H1 (cell line): ENCODE measurements around the gene SLC38A8. TPM values are rescaled to one million over a fixed set of nuclear protein-coding genes. Genes with fewer than 3 reads are reported as not detected.

Experiments used
- CREB1 ChIP-seq: IDR thresholded peaks from 2 replicates; pipeline ENCODE4 v1.6.1; 2012; ENCODE audit warnings: inconsistent platforms
- PHF8 ChIP-seq: fragments of 200-600 bp; sonication (generic); conservative IDR thresholded peaks from 2 replicates; pipeline ENCODE4 v1.7.1; 2012; ENCODE audit warnings: low read depth, mild to moderate bottlenecking, inconsistent platforms, low read length, moderate library complexity
- SIN3A ChIP-seq, 2 experiments: IDR thresholded peaks in 1 of 2; conservative IDR thresholded peaks in 1 of 2; 2 replicates each; pipeline ENCODE4 v1.6.1; 2011 to 2012; ENCODE audit warnings: low read length in 2 of 2, improper control_type of control experiment in 1 of 2, low read depth in 1 of 2, mild to moderate bottlenecking in 1 of 2
- TCF12 ChIP-seq: IDR thresholded peaks from 2 replicates; pipeline ENCODE4 v1.6.1; 2011; ENCODE audit warnings: low read depth, mild to moderate bottlenecking, low read length
- TEAD4 ChIP-seq: IDR thresholded peaks from 2 replicates; pipeline ENCODE4 v1.6.1; 2012; ENCODE audit warnings: low read depth, low read length, inconsistent platforms, mixed read lengths
- polyA plus RNA-seq, 7 experiments: library from polyadenylated mRNA; depleted of rRNA in 3 of 7; stranded (reverse) in 5 of 7; unstranded in 2 of 7; fragments of >200 nt in 5 of 7; fragments of 200-250 nt in 2 of 7; gene quantifications; 1 replicate in 5 of 7; 2 replicates in 1 of 7; 4 replicates in 1 of 7; pipeline versions ENCODE4 v1.2.1 to v1.2.3, GENCODE V29; 2011 to 2013; ENCODE audit warnings: missing spikeins in 2 of 7, mixed read lengths in 2 of 7
- total RNA-seq: library from RNA; stranded (reverse); fragmentation: NEBNext Ultra II Directional; extraction: Animal tissue kit (Norgen Biotek cat#: 25700); gene quantifications from 2 replicates; pipeline ENCODE4 v1.2.1, GENCODE V29; 2021
- TF ChIP-seq, protein P1 (sequence below): IDR thresholded peaks from 2 replicates; pipeline ENCODE4 v1.6.1; 2012; ENCODE audit warnings: low read length, inconsistent platforms

The SLC38A8 gene
- total and polyA plus RNA-seq, 2 of the 8 experiments (the other 6 are each of a cell fraction or from before 2014, with no cell fraction given): 0.08 TPM; not detected in 1

DNA sequence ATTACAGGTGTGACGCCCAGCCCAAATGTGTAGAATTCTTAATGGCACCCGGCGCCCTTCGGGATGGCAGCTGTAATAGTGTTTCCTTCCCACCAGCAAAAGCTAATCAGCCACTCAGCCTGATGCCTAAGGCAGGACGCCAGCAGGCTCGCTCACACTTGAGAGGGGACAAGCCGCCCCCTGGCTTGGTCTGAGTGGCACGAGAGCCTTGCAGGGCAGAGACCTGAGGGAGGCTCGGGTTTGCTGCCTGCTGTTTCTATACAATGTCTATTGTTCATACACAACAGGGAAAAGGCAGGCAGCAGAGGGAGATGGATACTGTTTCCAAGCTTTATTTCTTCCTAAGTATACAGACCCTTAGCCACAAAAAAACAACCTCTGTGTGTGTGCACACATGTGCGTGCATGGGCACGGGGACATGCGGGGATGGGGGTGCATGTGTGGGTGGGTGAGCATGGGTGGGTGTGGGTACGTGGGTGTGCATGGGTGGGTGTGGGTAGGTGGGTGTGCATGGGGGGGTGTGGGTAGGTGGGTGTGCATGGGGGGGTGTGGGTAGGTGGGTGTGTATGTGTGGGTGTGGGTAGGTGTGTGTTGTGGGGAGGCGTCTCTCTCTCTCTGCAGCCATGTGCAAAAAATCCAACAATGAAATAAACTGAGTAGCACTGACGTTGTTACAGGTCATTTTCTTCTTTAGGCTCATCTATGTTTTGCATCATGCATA, 10.0 kb downstream of the SLC38A8 start (continued):
- TF ChIP-seq SIN3A (conservative IDR thresholded peaks at IDR 0.05 in 1 of 2, IDR thresholded peaks at IDR 0.05 in 1 of 2; ENCODE audit: low read depth in 1 of 2, low read length in 2 of 2): no peak
- no peak for TF ChIP-seq CREB1
- TF ChIP-seq TEAD4: no peak
- TF ChIP-seq, protein P1, sequence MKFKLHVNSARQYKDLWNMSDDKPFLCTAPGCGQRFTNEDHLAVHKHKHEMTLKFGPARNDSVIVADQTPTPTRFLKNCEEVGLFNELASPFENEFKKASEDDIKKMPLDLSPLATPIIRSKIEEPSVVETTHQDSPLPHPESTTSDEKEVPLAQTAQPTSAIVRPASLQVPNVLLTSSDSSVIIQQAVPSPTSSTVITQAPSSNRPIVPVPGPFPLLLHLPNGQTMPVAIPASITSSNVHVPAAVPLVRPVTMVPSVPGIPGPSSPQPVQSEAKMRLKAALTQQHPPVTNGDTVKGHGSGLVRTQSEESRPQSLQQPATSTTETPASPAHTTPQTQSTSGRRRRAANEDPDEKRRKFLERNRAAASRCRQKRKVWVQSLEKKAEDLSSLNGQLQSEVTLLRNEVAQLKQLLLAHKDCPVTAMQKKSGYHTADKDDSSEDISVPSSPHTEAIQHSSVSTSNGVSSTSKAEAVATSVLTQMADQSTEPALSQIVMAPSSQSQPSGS: no peak
- TF ChIP-seq PHF8: no peak
- TF ChIP-seq TCF12: no peak
- TF ChIP-seq, all 59 proteins: peak for 0
